Measurements from ENCODE around the gene DTNB.

The DTNB gene

GRCh38 chr2:25454824-25455611, 218.4 kb downstream of the DTNB start:
- Histone ChIP-seq H3K4me2 (ENCODE audit: low read depth, low read length, poor library complexity, severe bottlenecking) (no peak overlapping the region), H3K9ac (ENCODE audit: low read length) (no peak overlapping the region), H3K9me2 (replicated peaks; ENCODE audit: insufficient read depth, low read length) (no peaks in the 10 kb centered on the region), H3K27me3 (ENCODE audit: low read length) (no peaks in the 10 kb centered on the region), H3F3A (ENCODE audit: insufficient read depth) (no peaks in the 10 kb centered on the region), H3K36me3 (ENCODE audit: low read length) (no peaks in the 10 kb centered on the region), H4K20me1 (ENCODE audit: low read depth, low read length) (no peaks in the 10 kb centered on the region), H3K27ac (ENCODE audit: low read depth, low read length) (no peak overlapping the region), H3K4me3 (ENCODE audit: insufficient read depth, low read length, poor library complexity, severe bottlenecking) (no peak overlapping the region), H3K9me3 (ENCODE audit: insufficient read depth, low read length) (no peaks in the 10 kb centered on the region), H2AFZ (ENCODE audit: low read depth, low read length, severe bottlenecking) (no peak overlapping the region), H3K79me2 (ENCODE audit: insufficient read depth, low read length) (no peaks in the 10 kb centered on the region)
- TF ChIP-seq EZH2phosphoT487 (conservative IDR thresholded peaks at IDR 0.05; ENCODE audit: low read length) = no peak
- TF ChIP-seq CTCF (IDR thresholded peaks at IDR 0.05; ENCODE audit: insufficient read depth, low read length, poor library complexity, severe bottlenecking) = no peak

GRCh38 chr2:25453199-25453905, 220.0 kb downstream of the DTNB start:
- Histone ChIP-seq H3K4me2 (ENCODE audit: low read depth, low read length, poor library complexity, severe bottlenecking) (no peak overlapping the region), H3K9me3 (ENCODE audit: insufficient read depth, low read length) (no peaks in the 10 kb centered on the region), H3K9ac (ENCODE audit: low read length) (no peak overlapping the region), H3K36me3 (ENCODE audit: low read length) (no peaks in the 10 kb centered on the region), H3K27ac (ENCODE audit: low read depth, low read length) (no peak overlapping the region), H2AFZ (ENCODE audit: low read depth, low read length, severe bottlenecking) (no peak overlapping the region), H3K4me3 (ENCODE audit: insufficient read depth, low read length, poor library complexity, severe bottlenecking) (no peak overlapping the region), H3K27me3 (ENCODE audit: low read length) (no peaks in the 10 kb centered on the region), H3F3A (ENCODE audit: insufficient read depth) (no peaks in the 10 kb centered on the region), H4K20me1 (ENCODE audit: low read depth, low read length) (no peaks in the 10 kb centered on the region), H3K79me2 (ENCODE audit: insufficient read depth, low read length) (no peaks in the 10 kb centered on the region), H3K9me2 (replicated peaks; ENCODE audit: insufficient read depth, low read length) (no peaks in the 10 kb centered on the region)
- TF ChIP-seq EZH2phosphoT487 (conservative IDR thresholded peaks at IDR 0.05; ENCODE audit: low read length) (no peak), CTCF (IDR thresholded peaks at IDR 0.05; ENCODE audit: insufficient read depth, low read length, poor library complexity, severe bottlenecking) (no peak)

GRCh38 chr2:25448808-25449207, 224.6 kb downstream of the DTNB start:
- no peaks in the 10 kb centered on the region for H3F3A ChIP-seq (ENCODE audit: insufficient read depth)
- H2AFZ ChIP-seq (ENCODE audit: low read depth, low read length, severe bottlenecking) = no peak overlapping the region
- no peak overlapping the region for H3K9ac ChIP-seq (ENCODE audit: low read length)
- H4K20me1 ChIP-seq (ENCODE audit: low read depth, low read length) = no peaks in the 10 kb centered on the region
- no peaks in the 10 kb centered on the region for H3K9me2 ChIP-seq (replicated peaks; ENCODE audit: insufficient read depth, low read length)
- H3K4me2 ChIP-seq (ENCODE audit: low read depth, low read length, poor library complexity, severe bottlenecking) = no peak overlapping the region
- no peak overlapping the region for H3K4me3 ChIP-seq (ENCODE audit: insufficient read depth, low read length, poor library complexity, severe bottlenecking)
- no peaks in the 10 kb centered on the region for H3K27me3 ChIP-seq (ENCODE audit: low read length)
- TF ChIP-seq CTCF (IDR thresholded peaks at IDR 0.05; ENCODE audit: insufficient read depth, low read length, poor library complexity, severe bottlenecking) (no peak), EZH2phosphoT487 (conservative IDR thresholded peaks at IDR 0.05; ENCODE audit: low read length) (no peak)
- H3K9me3 ChIP-seq (ENCODE audit: insufficient read depth, low read length) = no peaks in the 10 kb centered on the region
- H3K27ac ChIP-seq (ENCODE audit: low read depth, low read length) = no peak overlapping the region
- no peaks in the 10 kb centered on the region for H3K36me3 ChIP-seq (ENCODE audit: low read length)
- H3K79me2 ChIP-seq (ENCODE audit: insufficient read depth, low read length) = no peaks in the 10 kb centered on the region
